ENCODE data around the gene UNK. TPM values are rescaled to one million over a fixed set of nuclear protein-coding genes. Genes with fewer than 3 reads are reported as not detected.
A peak's percentile ranks its signal among the peaks of the same experiment; 100 is the strongest.

Gene UNK
- total RNA-seq, 4 donors from 2014 or later: 19.4 to 38.9 (median 24.3) TPM

DNA sequence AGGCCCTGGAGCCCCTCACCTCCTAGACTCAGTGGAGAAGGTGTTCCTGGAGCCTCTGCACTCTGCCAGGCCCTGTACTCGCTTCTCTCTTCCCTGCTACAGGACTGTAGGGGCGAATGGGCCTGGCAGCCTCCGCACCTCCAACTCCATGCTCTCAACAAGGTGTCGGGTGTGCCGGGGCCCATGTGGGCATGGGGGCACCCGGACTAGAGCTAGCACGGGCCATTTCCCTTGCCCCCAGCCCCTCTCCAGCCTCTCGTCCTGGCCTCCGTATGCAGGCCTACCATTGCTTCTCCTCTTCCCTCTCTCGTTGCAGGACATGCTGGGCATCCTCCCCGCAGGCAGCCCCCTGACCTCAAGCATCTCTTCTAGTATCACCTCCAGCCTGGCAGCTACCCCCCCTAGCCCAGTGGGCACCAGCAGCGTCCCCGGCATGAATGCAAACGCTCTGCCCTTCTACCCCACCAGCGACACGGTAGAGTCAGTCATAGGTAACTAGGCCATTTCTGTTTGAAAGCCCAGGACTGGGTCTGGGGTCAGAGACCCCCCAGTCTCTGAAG lies 33.8 kb downstream of the UNK start:
- TF ChIP-seq, protein P1, sequence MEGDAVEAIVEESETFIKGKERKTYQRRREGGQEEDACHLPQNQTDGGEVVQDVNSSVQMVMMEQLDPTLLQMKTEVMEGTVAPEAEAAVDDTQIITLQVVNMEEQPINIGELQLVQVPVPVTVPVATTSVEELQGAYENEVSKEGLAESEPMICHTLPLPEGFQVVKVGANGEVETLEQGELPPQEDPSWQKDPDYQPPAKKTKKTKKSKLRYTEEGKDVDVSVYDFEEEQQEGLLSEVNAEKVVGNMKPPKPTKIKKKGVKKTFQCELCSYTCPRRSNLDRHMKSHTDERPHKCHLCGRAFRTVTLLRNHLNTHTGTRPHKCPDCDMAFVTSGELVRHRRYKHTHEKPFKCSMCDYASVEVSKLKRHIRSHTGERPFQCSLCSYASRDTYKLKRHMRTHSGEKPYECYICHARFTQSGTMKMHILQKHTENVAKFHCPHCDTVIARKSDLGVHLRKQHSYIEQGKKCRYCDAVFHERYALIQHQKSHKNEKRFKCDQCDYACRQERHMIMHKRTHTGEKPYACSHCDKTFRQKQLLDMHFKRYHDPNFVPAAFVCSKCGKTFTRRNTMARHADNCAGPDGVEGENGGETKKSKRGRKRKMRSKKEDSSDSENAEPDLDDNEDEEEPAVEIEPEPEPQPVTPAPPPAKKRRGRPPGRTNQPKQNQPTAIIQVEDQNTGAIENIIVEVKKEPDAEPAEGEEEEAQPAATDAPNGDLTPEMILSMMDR (IDR thresholded peaks at IDR 0.05): no peak
- ATAC-seq (ENCODE audit: low FRiP score) (no peak), DNase-seq (ENCODE audit: low spot score) (no peak)

- ATAC-seq (ENCODE audit: low FRiP score): no peak
- TF ChIP-seq, protein P1 (IDR thresholded peaks at IDR 0.05): no peak
- no peak for DNase-seq (ENCODE audit: low spot score)
These were observed 34.5 kb downstream of the UNK start for GRCh38 chr17:75819116-75819515.

DNA sequence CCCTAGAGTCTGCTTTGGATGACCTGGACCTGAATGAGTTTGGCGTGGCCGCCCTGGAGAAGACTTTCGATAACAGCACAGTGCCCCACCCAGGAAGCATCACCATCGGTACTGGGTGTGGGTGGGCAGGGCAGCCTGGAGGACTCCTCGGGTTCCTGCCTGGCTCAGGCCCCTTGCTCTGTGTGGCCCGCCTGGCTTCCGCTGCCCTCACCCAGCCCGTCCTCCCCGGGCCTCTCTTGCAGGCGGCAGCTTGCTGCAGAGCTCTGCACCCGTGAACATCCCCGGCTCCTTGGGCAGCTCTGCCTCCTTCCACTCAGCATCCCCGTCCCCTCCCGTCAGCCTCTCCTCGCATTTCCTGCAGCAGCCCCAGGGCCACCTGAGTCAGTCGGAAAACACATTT lies 35.1 kb downstream of the UNK start:
- ATAC-seq (ENCODE audit: low FRiP score) (no peak), DNase-seq (ENCODE audit: low spot score) (no peak)
- TF ChIP-seq, protein P1 (IDR thresholded peaks at IDR 0.05): no peak

- no peak for DNase-seq (ENCODE audit: low spot score)
- ATAC-seq (ENCODE audit: low FRiP score): no peak
- TF ChIP-seq, protein P1 (IDR thresholded peaks at IDR 0.05): no peak
These were observed 35.8 kb downstream of the UNK start for GRCh38 chr17:75820094-75821080.

- TF ChIP-seq, protein P1 (IDR thresholded peaks at IDR 0.05): no peak
- DNase-seq (ENCODE audit: low spot score) (no peak), ATAC-seq (ENCODE audit: low FRiP score) (no peak)
These were observed 36.9 kb downstream of the UNK start for GRCh38 chr17:75821552-75821951.

- TF ChIP-seq, protein P1 (IDR thresholded peaks at IDR 0.05): no peak
- DNase-seq (ENCODE audit: low spot score) (no peak), ATAC-seq (ENCODE audit: low FRiP score) (peak; percentile 43)
These were observed 37.7 kb downstream of the UNK start for GRCh38 chr17:75822119-75822799.

All from omental fat pad (tissue), 4 donors.